Stimulated activated CD4-positive, alpha-beta T cell treated with anti-CD3 and anti-CD28 coated beads, TNF-alpha, amount 100 ng/mL, for 24 hours (primary cell): ENCODE results near the gene ADCY1.

Source experiments
- DNase-seq, 3 experiments: peaks; one replicate each; pipeline ENCODE4 v3.0.0-alpha.2; 2020; ENCODE audit warnings: low read depth in 3 of 3

ADCY1 gene

GRCh38 chr7:45576249-45576929, 2.2 kb downstream of the ADCY1 start:
- DNase-seq, result no peak

GRCh38 chr7:45578022-45578421, 3.9 kb downstream of the ADCY1 start:
- no peak for DNase-seq

GRCh38 chr7:45578467-45578866, 4.3 kb downstream of the ADCY1 start:
- DNase-seq, result no peak

- DNase-seq, result no peak
Measured at GRCh38 chr7:45579391-45579801, 5.2 kb downstream of the ADCY1 start.

- no peak for DNase-seq
Measured at GRCh38 chr7:45580053-45580872, 6.1 kb downstream of the ADCY1 start.

GRCh38 chr7:45581271-45581780, 7.2 kb downstream of the ADCY1 start:
- no peak for DNase-seq

GRCh38 chr7:45582136-45582749, 8.1 kb downstream of the ADCY1 start:
- DNase-seq, result no peak

- no peak for DNase-seq
Measured at GRCh38 chr7:45582868-45583277, 8.7 kb downstream of the ADCY1 start.

GRCh38 chr7:45583296-45583695, 9.1 kb downstream of the ADCY1 start:
- DNase-seq, result no peak

- DNase-seq, result no peak
Measured at GRCh38 chr7:45584261-45585210, 10.4 kb downstream of the ADCY1 start.

- no peak for DNase-seq
Measured at GRCh38 chr7:45585628-45586027, 11.5 kb downstream of the ADCY1 start.

GRCh38 chr7:45586542-45587520, 12.7 kb downstream of the ADCY1 start:
- no peak for DNase-seq

GRCh38 chr7:45588466-45588865, 14.3 kb downstream of the ADCY1 start:
- DNase-seq, result no peak

- no peak for DNase-seq
Measured at GRCh38 chr7:45589061-45589460, 14.9 kb downstream of the ADCY1 start.

- DNase-seq, result no peak
Measured at GRCh38 chr7:45589915-45590678, 15.9 kb downstream of the ADCY1 start.

GRCh38 chr7:45590679-45591057, 16.5 kb downstream of the ADCY1 start:
- DNase-seq, result no peak

GRCh38 chr7:45591101-45591906, 17.1 kb downstream of the ADCY1 start:
- no peak for DNase-seq

- DNase-seq, result no peak
Measured at GRCh38 chr7:45592230-45592991, 18.2 kb downstream of the ADCY1 start.
